NCI-H69 (cell line): ENCODE measurements around the gene APBA1.
A peak's percentile ranks its signal among the peaks of the same experiment; 100 is the strongest.

Experiments
- DNase-seq: peaks from one replicate; lab custom pipeline; 2025; lab: John Stamatoyannopoulos, UW

The APBA1 gene

DNA sequence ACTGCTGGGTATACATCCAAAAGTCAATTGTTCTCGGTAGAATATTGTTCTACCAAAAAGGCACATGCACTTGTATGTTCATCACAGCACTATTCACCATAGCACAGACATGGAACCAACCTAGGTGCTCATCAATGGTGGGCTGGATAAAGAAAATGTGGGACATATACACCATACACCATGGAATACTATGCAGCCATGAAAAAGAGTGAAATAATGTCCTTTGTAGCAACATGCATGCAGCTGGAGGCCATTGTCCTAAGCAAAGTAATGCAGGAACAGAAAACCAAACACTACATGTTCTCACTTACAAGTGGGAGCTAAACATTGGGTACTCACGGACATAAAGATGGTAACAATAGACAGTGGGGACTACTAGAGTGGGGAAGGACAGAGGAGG, 145.5 kb downstream of the APBA1 start:
- DNase-seq: no peak

DNA sequence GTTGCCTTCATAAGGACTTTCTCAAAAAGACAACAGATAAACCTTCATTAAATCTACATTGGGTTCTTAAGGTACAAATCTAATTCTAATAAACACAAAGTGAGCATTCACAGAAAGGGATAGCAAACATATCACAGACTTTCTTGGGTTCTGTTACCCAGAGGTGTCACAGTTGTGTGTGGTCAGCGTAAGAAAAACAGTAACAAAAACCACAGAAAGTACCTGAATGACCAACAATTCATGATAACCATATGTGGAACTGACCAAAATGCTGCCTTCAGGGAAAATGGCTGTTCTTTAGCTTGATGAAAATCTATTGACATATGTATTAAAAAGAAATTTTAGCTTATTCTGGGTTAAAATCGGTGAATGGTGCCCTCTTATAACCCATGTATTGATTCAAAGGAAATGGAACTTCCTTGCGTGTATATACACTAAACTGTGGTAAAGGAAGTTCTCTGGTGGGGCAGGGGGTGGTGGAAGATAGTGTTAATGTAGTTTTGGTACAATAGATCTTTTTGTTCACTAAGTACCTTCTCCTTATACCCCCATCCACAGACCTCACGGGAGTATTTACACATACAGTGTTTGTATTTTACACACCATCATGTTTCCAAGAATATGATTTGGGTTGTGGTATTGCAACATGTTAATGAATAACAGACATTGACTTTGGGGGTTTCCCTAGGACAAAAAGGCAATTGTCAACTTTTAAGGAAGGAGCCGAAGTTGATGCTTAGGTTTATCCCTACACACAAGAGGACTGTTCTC, 152.5 kb downstream of the APBA1 start:
- DNase-seq: no peak

DNA sequence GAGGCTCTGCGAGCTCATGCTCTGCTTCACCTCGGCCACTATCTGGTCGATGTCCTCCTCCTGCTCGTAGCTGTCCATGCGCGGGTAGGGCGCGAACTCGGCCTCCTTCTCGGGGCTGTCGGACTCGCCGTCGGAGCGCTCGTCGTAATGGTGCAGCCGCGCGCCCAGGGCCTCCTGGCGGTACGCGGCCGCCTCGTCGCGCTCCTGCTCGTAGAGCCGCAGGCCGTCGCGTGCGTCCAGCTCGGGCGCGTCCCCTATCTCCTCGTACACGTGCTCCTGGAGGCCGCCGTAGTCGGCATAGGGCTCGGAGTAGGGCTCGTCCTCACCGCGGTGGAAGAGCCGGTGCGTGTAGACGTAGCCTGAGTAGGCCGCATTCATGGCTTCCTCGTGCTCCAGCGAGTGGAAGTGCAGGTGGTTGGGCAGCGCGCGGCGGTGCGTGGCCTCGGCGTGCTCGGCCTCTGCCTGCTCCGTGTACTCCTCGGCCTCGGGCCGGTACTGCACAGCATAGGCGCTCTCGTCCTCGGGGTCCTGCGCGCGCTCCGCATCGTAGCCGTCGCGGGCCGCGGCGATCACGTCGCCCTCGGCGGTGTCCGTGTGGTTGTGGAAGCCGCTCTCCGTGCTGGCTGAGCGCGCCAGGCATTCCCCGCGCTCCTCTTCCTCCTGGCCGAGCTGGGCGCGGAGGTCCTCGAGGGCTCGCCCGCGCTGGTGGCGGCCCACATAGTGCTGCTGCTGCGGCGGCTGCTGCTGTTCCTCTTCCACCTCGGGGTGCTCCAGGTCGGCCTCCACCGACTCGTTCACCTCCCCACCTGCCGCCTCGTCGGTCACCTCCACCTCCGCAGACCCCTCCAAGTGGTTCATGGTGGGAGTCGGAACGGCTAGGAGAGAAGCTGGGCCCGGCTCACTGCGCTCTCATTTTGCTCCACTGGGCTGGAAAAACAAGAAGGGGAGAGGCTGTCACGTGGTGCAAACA, 155.5 kb downstream of the APBA1 start:
- DNase-seq: no peak

DNA sequence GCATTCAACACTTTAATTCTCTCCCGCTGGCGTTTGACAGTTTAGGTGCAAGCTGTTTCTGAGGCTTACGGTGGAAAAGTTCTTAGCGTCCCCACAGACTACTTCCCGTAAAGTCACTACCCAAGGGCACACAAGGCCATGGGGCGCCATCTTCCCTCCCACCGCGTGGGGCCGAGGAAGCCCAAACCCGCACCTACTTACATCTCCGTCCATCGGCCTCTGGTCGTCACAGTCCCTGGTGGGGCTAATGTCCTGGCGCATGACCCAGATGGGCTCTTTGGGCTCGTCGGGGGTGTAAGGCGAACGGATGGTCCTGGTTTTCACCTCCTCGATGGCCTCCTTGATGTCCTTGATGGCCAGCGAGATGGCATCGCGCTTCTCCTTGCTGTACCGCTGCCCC, 156.4 kb downstream of the APBA1 start:
- no peak for DNase-seq

DNA sequence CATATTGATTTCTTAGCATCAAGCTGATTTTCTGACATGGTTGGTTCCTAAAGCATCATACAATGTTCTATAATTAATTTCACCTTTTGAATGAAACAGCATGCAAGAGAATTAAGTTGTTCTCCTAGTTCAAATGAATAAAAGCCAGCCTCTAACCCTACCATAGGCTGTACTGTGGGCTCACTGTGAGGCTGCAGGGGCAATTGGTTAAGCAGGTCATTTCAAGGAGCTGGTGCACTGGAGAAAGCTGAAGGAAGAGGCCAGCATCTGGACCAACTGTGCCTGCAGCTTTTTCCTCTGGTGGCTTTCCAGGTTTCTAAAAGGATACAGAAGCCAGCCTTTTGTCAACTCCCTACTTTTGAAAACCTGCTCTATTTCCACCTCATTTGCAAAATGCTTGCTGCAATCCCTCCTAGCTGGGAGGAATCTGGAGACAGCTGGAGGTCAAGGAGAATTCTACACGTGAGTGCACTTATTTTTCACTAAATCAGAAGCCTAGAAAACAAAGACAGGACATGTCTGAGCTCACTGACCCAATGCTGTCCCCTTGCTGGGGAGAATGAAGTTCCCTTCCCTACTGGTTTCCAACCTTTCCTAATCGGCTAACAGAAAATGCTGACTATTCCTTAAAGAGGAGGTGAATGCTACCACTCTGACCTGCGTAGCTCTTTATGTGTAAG, 158.9 kb downstream of the APBA1 start:
- DNase-seq: no peak

DNA sequence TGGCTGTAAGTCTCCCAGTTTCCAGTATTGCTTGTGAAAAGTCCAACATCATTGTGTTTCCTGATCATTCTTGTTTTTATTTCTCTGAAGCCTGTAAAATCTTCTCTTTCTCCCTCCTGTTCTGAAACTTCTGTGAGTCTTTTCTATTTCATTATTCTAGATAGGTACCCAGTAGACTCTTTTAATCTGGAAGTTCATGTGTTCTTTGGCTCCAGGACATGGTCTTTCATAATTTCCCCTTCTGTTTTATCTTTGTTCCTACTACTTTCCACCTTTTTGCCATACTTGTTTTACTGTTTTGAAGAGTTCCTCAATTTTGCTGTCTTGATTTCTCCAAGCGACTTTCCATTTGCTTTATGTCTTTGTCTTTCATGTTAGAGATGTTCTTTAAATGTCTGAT, 168.1 kb downstream of the APBA1 start:
- DNase-seq: no peak

DNA sequence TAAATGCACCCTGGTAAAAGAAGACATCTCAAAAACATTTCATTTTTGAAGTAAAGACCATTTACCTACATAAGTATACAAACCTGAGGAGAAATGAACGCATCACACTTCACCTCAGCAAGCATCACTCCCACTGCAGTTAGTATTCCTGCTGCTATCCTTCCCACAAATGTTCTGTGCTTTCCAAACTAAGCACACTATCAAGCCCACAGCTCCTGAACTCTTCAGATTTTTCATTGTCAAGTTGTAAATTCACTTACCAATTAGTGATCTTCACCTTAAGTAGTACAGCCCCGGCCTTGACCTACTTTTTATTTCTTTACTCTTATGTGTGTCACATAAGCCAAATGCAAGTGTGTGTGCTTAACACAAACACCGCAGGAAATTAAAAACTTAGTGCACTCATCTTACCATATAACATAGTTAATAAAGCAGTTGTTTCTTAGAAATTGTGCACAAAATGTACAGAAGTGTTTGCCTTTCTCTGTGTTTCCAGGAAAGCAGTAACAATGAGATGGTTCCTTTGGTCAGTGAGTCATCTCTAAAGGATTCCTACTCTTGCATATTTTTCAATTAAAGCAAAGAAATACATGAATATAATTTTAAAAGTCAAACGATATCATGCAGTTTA, 169.4 kb downstream of the APBA1 start:
- DNase-seq: no peak

DNA sequence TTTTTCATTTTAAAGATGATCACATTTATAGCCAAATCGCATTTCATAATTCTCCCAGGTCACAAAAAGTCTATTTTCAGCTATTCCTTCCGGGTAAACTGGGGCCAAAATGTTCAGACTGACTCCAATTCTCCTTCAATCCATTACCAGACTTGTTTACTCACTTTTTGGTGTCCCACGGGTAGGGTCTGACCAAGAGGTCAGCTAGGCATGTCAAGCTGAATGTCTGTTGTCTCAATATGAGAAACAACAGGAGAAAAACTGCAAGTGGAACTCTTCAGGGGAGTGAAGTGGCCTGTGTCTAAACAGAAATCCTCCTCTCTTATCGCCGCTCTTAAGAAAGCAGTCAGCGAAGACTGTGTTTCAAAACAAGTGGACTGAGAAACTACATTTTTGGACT, 171.3 kb downstream of the APBA1 start:
- no peak for DNase-seq

DNA sequence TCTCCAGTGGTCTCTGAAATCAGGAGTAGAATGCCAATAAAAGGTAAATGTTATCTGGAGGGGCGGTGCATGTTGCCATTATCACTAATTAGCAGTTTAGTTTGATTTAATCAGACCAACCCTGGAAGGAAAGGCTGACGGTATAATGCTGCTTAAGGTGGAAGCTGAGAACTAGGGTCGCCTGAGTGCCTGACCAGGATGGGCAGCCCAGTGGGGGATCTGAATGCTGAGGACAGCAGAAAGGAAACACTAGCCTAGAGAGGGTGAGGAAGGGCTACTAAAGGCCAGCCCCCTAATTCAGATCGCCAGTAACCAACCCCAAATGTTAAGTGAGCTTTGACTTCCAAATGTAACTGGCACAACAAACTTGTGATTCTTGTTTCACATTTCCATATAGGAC, 172.2 kb downstream of the APBA1 start:
- no peak for DNase-seq

DNA sequence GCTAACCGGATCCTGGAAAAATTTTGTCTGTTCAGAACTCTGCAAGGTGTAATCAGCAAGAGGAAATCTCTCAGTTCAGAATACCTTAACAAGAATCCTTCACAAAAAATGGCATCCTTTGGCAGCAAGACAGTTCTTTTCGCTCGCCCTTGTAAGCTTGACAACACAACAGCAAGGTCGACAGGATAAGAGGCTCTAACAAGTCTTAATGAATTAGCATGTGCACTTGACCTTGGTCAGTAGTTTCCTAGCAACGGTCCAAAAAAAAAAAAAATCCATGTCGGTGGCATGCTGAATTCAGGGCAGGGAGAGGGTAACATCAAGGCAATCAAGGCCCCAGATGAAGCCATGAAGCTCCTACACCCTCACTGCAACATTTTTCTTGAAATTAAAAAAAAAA, 172.8 kb downstream of the APBA1 start:
- no peak for DNase-seq

DNA sequence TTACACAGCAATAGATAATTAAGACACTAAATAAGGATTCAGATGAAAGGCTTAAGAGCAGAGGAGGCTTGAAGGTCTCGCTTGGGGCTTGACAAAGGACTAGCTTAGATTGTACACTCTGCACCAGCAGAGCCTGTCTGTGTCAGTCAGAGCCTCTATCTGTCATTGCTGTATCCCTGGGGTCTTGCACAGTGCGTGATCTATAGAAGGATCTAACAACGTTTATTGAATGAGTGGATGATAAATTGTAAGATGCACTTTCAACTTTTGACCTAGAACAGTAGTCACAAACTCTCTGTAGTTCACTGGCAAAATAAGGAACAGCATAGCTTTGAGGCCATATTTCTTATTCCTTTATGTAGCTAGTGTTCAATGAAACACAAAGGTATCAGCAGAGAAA, 173.7 kb downstream of the APBA1 start:
- DNase-seq: no peak

DNA sequence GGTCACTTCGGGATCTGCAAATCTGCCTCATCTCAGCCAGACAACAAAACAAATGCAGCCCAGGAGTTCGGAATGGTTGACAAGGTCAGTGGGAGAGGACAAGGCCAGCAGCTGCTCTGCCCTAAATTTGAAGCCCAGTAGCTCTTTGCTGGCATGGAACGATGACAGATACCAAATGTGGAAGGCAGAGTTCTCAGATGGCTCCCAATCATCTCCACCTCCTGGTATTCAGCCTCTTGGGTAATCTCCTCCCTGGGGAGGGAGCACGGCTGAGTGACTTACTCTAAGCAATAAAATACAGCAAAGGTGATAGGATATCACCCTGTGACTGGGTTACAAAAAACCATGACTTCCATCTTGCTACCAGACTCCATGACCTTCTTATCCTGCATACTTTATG, 174.4 kb downstream of the APBA1 start:
- no peak for DNase-seq

DNA sequence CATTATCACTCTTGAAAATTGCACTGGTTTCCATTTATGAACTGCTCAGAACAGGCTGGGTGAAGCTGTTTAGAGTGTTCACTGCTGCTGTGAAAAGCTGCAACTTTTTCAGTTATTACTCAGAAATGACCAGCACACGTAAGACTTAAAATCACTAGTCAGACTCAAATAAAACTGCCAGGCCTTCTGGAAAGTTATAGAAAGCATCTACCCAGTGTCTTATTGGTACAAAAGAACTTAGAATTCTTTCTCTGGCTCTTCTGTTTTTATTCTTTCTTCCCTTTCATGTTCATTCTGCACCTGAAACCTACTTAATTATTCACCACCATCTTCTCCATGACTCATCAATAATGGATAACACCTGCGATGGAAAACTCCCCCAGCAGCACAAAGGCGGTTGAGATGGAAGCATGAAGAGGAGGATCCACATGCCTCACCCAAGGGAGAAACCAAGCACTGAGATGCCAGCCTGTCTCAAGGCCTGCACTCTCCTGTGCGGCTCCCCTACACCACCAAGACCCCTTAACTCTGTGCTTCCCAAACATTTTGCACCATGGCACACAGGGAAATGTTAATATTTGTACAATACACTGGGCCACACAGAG, 175.2 kb downstream of the APBA1 start:
- no peak for DNase-seq

DNA sequence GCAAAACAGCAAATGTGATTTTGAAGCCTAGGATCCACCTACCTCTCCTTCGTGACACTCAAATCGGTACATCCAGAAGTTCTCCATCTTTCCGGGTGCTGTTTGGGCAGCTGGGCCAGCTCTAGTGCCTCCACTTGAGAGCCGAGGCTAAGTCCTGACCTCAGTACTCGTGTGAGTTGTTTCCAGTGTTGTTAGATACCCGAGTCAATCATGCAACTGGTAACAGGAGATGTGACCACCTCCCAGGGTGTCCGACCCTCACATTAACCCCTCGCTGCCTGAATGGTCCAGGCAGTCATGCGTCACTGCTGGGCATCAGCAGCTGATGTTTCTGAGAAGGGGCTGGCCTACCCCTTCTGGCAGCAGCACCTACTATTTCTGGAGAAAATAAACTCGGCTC, 176.9 kb downstream of the APBA1 start:
- no peak for DNase-seq

DNA sequence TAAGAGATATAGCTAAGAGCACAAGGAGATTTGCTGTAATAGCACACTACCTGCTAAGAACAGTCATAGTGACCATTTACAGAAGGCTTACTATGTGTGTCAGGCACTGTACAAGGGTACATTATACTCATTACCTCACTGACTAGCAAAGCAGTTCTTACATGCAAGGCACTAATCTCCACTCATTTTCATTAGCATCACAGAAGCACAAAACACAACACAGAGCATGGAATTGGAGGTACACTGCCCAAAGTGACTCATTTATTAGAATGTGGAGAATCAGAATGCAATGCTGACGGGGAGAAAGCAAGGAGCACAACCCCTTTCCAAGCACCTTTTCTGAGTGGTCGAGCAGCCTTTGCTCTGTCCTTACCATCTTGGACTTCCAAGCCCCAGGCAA, 177.4 kb downstream of the APBA1 start:
- no peak for DNase-seq

DNA sequence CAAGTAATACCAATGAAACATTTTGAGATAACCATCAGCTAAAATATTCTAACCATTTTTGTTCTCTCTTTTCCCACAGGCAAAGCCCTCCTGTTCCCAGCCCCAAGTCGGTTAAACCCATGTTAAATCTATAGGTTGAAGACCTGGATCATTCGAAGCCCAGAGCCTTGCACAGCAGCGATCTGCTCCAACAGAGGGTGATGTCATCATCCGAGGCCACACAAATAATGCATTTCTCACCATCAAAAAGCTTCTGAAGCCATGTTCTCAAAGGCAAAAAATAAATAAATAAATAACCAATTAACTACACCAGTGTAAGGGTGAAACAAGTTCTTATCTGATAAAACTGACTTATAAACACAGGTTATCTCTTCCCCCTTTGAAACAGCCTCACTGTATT, 178.0 kb downstream of the APBA1 start:
- no peak for DNase-seq

DNA sequence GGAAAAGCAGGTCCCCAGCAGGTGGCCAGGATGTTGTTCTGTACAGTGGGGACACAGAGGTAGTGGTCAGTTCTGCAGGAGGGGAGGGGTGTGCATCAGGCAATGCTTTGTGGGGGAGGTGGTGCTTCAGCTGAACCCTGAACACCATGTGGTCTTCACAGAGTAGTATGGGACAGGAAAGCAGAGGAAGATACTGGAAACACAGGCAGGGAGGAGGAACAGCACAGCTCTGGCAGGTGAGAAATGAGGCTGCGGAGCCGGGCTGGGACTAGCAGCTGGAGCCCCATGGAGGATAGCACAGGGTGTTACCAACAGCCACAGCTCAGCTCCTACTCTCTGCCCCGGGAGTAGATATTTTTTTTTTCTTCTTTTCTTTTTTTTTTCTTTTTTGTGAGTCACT, 185.7 kb downstream of the APBA1 start:
- DNase-seq: no peak

DNA sequence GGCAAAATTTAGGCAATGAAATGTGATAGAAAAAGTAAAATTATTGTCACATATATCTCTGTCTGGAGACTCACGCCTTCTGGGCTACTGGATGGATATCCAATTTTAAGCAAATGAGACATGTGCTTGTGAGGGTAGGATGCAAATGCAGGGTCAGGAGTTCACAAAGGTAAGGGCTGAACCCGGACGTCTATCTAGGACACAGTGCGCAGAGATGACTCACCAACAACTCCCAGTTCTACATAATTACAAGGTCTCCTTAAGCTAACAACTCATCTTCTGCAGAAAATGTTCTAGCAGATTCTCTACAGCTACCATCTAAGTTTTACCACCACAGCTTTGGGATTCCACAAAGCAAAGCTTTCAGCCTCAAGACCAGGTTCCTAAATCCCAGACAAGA, 186.7 kb downstream of the APBA1 start:
- no peak for DNase-seq

DNA sequence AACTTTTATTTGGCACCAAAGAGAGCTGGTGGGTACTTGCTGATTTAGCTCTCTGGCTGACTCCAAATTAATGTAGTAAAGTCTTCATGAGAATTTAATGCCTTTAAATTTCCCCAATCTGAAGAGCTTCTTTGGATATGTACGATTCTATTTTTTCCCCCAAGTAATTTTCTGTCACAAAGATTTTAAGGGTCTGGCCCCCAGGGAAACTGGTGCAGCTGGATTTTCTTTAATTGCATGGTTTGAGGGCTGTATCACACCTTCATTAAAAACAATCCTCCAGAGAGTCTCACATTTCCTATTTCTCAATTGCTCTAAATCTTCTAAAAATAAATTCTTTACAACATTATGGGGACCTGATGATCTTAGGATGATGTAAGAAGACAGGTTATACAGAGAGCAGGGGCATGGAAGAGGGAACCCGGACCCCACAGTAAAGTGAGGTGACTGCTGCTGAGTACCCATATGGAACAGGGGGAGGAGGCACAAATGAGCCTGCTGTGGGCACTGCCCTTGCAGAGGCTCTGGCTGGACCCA, 188.2 kb downstream of the APBA1 start:
- peak; percentile 12 for DNase-seq

DNA sequence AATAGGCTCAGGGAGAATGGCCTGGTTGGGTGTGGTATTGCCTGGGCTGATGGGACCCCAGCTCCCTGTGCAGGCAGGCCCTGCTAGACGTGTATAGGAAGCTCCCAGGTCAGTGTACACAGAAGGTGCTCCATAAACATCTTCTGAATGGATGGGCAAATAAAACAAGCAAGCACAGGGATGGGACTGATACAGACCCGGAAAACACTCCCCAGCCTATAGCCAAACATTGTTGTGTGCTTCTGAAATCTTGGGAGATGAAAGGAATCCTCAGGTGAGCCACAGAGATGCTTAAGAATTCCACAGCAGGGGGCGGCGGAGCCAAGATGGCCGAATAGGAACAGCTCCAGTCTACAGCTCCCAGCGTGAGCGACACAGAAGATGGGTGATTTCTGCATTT, 195.4 kb downstream of the APBA1 start:
- DNase-seq: no peak

DNA sequence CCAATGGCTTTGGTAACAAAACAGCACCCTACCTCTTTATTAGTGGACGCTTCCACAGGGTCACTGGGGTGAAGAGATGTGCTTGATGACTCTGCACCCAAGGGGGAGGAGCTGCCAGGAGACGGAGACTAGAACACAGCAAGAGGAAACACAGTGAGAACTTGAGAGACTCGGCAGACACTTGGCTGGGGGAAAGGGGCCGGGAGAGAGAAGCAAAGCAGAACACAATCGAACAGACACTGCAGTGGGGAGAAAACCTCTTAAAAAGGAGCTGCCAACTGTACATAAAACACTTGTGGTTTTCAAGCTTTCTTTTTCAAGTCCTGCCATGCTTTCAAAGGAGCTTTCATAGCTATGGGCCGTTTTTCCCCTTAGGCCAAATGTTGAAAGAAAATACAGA, 196.2 kb downstream of the APBA1 start:
- no peak for DNase-seq

DNA sequence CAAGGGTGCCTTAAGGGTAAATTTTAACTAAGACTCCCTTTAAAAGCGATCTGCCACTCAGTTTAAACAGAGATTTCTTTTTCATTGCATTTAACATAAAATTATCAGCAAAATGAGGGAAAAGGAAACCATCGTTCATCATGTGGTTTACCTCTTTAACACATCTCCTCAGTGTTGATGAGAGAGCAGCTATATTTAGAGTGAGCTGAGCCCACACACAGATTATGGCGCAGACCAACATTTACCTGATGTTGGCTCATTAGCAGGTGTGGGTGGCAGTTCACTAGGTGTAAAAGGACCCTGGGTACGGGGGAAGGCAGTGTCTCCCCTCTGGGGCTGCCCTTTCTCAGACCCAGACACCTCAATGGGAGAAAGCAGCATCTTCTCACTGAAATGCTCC, 197.3 kb downstream of the APBA1 start:
- no peak for DNase-seq
